ENCODE measurements around the gene SLC37A1. TPM values are rescaled to one million over a fixed set of nuclear protein-coding genes. Genes with fewer than 3 reads are reported as not detected.

The SLC37A1 gene
- total and polyA plus RNA-seq, 12 donors: 1.8 to 13.2 (median 5.5) TPM

DNA sequence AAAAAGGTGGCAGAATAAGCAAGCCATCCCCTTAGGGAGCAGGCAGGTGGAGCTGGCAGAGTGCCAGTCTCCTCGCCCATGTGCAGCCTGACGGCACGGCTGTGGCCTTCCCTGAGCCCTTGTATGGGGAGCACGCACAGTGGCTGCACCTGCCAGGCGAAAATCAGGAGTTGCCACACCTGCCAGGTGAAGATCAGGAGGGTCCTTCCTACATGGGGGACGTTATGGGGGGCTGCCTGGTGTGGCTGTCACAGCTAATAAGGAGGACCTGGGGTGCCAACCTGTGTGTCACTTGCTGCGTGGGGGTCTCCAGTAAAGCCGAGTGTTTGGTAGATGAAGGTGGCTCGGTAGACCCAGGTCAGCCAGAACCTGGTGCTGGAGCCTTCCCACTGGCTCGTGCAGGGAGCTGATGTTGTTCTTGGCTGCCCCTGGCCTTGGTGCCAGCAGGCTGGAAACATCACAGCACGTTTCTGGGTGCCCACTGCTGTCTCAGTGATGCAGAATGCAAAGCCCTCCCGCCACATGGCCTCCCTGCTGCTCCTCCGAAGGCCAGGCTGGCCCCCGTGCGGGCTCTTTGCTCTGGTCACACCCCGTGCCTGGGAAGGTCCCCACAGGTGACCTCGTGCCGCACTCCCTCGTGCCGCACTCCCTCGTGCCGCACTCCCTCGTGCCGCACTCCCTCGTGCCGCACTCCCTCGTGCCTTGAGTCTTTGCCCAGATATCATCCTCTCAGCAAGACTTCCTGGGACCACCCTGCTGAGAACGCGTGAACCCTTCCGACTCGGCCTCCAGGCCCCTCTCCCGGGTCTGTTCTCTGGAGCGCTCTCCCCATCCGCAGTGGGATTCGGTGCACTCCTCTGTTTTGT is 55.4 kb downstream of the SLC37A1 start:
- Histone ChIP-seq H3K27me3 (no peaks in the 10 kb centered on the region), H3K4me1 (no peaks in the 10 kb centered on the region), H3K27ac (peak overlapping the region in 1 of 10 donors; percentile 36), H3K9me3 (no peaks in the 10 kb centered on the region), H3K36me3 (peaks cover 0 to 89% (median 6%) of the 10 kb centered on the region in 9 donors), H3K4me3 (no peak overlapping the region)
- intact Hi-C loops (cut with DNase I): loop anchor here in 1 of 10 donors (10.0 kb wide), 1 partner anchor 394 kb away; no protein-coding TSS in a partner anchor
- ATAC-seq (no peak), DNase-seq (no peak)
- 85 to 91% methylated on average over 32 to 35 of the region's 35 CpGs for WGBS, 2 donors
- no peak for TF ChIP-seq CTCF (IDR thresholded peaks at IDR 0.05)

GRCh38 chr21:42569732-42570301 is 56.2 kb downstream of the SLC37A1 start:
- Histone ChIP-seq H3K4me3 (no peak overlapping the region), H3K9me3 (no peaks in the 10 kb centered on the region), H3K27me3 (no peaks in the 10 kb centered on the region), H3K27ac (peak overlapping the region in 1 of 10 donors; percentile 36), H3K4me1 (no peaks in the 10 kb centered on the region), H3K36me3 (peaks cover 0 to 89% (median 6%) of the 10 kb centered on the region in 9 donors)
- TF ChIP-seq CTCF (IDR thresholded peaks at IDR 0.05): no peak
- WGBS, 2 donors: 87 to 91% methylated on average over 31 of the region's 31 CpGs
- intact Hi-C loops (cut with DNase I): loop anchor here in 2 of 10 donors (10.0 kb wide), 2 partner anchors 55 to 395 kb away; partner anchors contain the start of gene SLC37A1 (in 1 of the 2)
- ATAC-seq (no peak), DNase-seq (no peak)

GRCh38 chr21:42570362-42570761 is 56.7 kb downstream of the SLC37A1 start:
- peak overlapping the region in 1 of 10 donors; percentile 46 for H3K27ac ChIP-seq
- no peak for ATAC-seq
- peaks cover 0 to 89% (median 7%) of the 10 kb centered on the region in 9 donors for H3K36me3 ChIP-seq
- WGBS, 2 donors: 88 to 93% methylated on average over 9 of the region's 9 CpGs
- no peak for DNase-seq
- TF ChIP-seq CTCF (IDR thresholded peaks at IDR 0.05): no peak
- no peaks in the 10 kb centered on the region for H3K4me1 ChIP-seq
- intact Hi-C loops (cut with DNase I): loop anchor here in 1 of 10 donors (10.0 kb wide), 1 partner anchor 56 kb away; the partner anchor contains the start of gene SLC37A1
- H3K9me3 ChIP-seq: no peaks in the 10 kb centered on the region
- H3K4me3 ChIP-seq: no peak overlapping the region
- H3K27me3 ChIP-seq: no peaks in the 10 kb centered on the region

DNA sequence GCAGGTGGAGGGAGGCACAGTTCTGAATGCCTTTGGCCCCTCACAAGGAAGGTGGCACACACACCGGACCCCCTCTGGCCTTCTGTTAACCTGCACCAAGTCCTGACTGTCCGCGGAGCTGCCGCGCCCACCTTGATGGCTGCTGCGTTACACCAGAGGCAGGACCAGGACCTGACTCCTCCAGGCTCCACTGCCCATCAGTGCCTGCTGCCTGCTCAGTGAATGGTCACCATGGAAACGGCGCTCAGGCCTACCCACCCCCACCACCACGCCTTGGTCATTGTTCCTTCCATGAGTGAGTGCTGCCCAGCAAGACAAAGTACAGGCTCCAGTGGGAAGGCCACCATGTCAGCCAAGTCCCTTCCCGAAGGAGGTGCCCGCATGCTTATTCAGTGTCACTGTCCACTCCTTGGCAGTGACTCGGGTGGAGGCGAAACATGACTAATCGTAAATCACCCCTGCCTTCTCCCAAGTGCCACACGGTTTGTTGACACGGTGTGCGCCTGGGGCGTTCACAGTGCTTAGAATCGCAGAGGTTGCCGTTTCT is 57.3 kb downstream of the SLC37A1 start:
- H3K27me3 ChIP-seq: no peaks in the 10 kb centered on the region
- no peak overlapping the region for H3K4me3 ChIP-seq
- intact Hi-C loops (cut with DNase I): loop anchor here in 1 of 10 donors (10.0 kb wide), 1 partner anchor 56 kb away; the partner anchor contains the start of gene SLC37A1
- DNase-seq (no peak), ATAC-seq (no peak)
- no peaks in the 10 kb centered on the region for H3K4me1 ChIP-seq
- H3K27ac ChIP-seq: no peak overlapping the region
- 84 to 89% methylated on average over 20 of the region's 20 CpGs for WGBS, 2 donors
- no peak for TF ChIP-seq CTCF (IDR thresholded peaks at IDR 0.05)
- peaks cover 0 to 89% (median 13%) of the 10 kb centered on the region in 9 donors for H3K36me3 ChIP-seq
- peaks cover 0 to 4% (median 0%) of the 10 kb centered on the region in 11 donors for H3K9me3 ChIP-seq
